Osteocyte (in vitro differentiated cells): ENCODE results near the gene ANKRD34A. TPM values are rescaled to one million over a fixed set of nuclear protein-coding genes. Genes with fewer than 3 reads are reported as not detected.

Experiments used
- DNase-seq: peaks from one replicate; pipeline ENCODE4 v3.0.0; 2021; ENCODE audit warnings: mixed read lengths; ENCODE audit not compliant: unreplicated experiment; ENCODE audit errors: extremely low spot score
- H3K27ac Mint-ChIP-seq: one replicate; pipeline ENCODE4 v1.8.0; 2021; ENCODE audit warnings: mild to moderate bottlenecking, mixed read lengths; ENCODE audit not compliant: unreplicated experiment
- H3K27me3 Mint-ChIP-seq: one replicate; pipeline ENCODE4 v1.8.0; 2021; ENCODE audit warnings: mixed read lengths; ENCODE audit not compliant: unreplicated experiment
- H3K36me3 Mint-ChIP-seq: one replicate; pipeline ENCODE4 v1.8.0; 2021; ENCODE audit warnings: mixed read lengths; ENCODE audit not compliant: unreplicated experiment
- H3K4me1 Mint-ChIP-seq: one replicate; pipeline ENCODE4 v1.8.0; 2021; ENCODE audit warnings: mixed read lengths; ENCODE audit not compliant: unreplicated experiment
- H3K4me3 Mint-ChIP-seq: one replicate; pipeline ENCODE4 v1.8.0; 2021; ENCODE audit warnings: mild to moderate bottlenecking, moderate library complexity, mixed read lengths; ENCODE audit not compliant: unreplicated experiment
- H3K9me3 Mint-ChIP-seq: one replicate; pipeline ENCODE4 v1.8.0; 2021; ENCODE audit warnings: mixed read lengths; ENCODE audit not compliant: unreplicated experiment
- total RNA-seq: library from RNA; stranded (reverse); gene quantifications from 2 replicates; pipeline ENCODE4 v1.2.1, GENCODE V29; 2021
- TF ChIP-seq, protein P1 (sequence below): fragments of 200-600 bp; sonication (generic); IDR thresholded peaks from 2 replicates; pipeline ENCODE4 v1.5.0; 2021; ENCODE audit warnings: antibody characterized with exemption, mild to moderate bottlenecking, moderate library complexity

Gene ANKRD34A
- total RNA-seq, 1 donor from 2014 or later = 1.1 TPM

- Mint-ChIP-seq H3K4me3 (peak overlapping the region; percentile 94), H3K27me3 (no peaks in the 10 kb centered on the region), H3K36me3 (peaks cover 38% of the 10 kb centered on the region), H3K9me3 (no peaks in the 10 kb centered on the region), H3K4me1 (peaks cover 61% of the 10 kb centered on the region), H3K27ac (peak overlapping the region; percentile 96)
- DNase-seq = no peak
- TF ChIP-seq, protein P1, sequence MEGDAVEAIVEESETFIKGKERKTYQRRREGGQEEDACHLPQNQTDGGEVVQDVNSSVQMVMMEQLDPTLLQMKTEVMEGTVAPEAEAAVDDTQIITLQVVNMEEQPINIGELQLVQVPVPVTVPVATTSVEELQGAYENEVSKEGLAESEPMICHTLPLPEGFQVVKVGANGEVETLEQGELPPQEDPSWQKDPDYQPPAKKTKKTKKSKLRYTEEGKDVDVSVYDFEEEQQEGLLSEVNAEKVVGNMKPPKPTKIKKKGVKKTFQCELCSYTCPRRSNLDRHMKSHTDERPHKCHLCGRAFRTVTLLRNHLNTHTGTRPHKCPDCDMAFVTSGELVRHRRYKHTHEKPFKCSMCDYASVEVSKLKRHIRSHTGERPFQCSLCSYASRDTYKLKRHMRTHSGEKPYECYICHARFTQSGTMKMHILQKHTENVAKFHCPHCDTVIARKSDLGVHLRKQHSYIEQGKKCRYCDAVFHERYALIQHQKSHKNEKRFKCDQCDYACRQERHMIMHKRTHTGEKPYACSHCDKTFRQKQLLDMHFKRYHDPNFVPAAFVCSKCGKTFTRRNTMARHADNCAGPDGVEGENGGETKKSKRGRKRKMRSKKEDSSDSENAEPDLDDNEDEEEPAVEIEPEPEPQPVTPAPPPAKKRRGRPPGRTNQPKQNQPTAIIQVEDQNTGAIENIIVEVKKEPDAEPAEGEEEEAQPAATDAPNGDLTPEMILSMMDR = no peak
These were observed 29.4 kb upstream of the ANKRD34A start for GRCh38 chr1:145993618-145994390.

- TF ChIP-seq, protein P1 = no peak
- peak overlapping the region; percentile 94 for H3K4me3 Mint-ChIP-seq
- H3K27ac Mint-ChIP-seq = peak overlapping the region; percentile 75
These were observed 28.7 kb upstream of the ANKRD34A start for GRCh38 chr1:145992958-145993617.

DNA sequence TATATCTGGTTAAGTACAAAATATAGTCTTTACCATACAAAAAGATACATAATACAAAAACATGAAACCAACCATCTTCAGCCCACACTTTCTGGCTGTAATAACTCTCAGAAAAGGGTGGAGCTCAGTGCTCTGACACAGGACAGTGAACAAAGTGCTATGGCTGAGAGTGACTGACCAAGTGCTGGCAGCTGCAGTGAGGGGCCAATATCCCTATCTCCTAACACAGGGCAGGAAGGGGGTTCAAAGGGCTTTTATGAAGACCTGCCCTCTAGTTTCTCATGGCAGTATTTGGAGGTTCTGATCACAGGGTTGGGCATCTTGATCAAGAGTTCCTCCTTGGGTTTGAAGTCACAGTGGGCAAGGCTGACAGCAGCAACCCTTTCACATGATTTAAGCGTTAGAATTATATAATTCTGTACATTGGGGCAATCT, 28.1 kb upstream of the ANKRD34A start:
- no peaks in the 10 kb centered on the region for H3K9me3 Mint-ChIP-seq
- no peak for DNase-seq
- TF ChIP-seq, protein P1 = no peak
- peak overlapping the region; percentile 94 for H3K4me3 Mint-ChIP-seq
- H3K27me3 Mint-ChIP-seq = no peaks in the 10 kb centered on the region
- peaks cover 55% of the 10 kb centered on the region for H3K4me1 Mint-ChIP-seq
- peak overlapping the region; percentile 75 for H3K27ac Mint-ChIP-seq
- H3K36me3 Mint-ChIP-seq = peaks cover 38% of the 10 kb centered on the region

More at GRCh38 chr1:145992958-145993617, 28.7 kb upstream of the ANKRD34A start:
- H3K27me3 Mint-ChIP-seq = no peaks in the 10 kb centered on the region
- no peaks in the 10 kb centered on the region for H3K9me3 Mint-ChIP-seq
- DNase-seq = no peak
- H3K36me3 Mint-ChIP-seq = peaks cover 38% of the 10 kb centered on the region
- H3K4me1 Mint-ChIP-seq = peaks cover 60% of the 10 kb centered on the region

DNA sequence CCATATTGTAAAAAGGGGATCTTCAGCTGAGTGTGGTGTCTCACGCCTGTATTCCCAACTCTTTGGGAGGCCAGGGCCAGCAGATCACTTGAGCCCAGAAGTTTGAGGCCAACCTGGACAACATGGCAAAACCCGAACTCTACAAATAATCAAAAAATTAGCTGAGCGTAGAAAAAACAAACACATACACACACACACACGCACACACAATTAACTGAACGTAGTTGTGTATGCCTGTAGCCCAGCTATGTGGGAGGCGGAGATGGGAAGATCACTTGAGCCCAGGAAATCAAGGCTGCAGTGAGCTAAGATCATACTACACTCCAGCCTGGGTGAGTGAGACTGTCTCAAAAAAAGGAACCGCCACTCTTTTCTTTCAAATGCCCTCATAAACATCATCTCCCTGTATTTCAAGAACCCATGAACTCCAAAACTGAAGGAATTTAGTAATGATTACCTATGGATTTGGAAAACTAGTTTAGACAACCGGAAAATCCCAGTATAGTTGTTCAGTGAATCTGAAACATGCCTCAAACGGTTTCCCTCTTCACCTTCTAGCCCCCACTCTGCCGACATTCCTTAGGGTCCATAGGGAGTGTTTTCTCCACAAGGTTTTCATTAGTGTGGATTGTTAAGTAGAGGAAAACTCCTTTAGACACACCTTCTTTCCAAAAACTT, 27.5 kb upstream of the ANKRD34A start:
- DNase-seq = no peak
- Mint-ChIP-seq H3K27ac (peak overlapping the region; percentile 75), H3K4me3 (peak overlapping the region; percentile 94), H3K4me1 (peaks cover 49% of the 10 kb centered on the region), H3K27me3 (no peaks in the 10 kb centered on the region), H3K9me3 (no peaks in the 10 kb centered on the region), H3K36me3 (peaks cover 38% of the 10 kb centered on the region)
- TF ChIP-seq, protein P1 = no peak
